ENCODE measurements around the gene TRAP1. TPM values are rescaled to one million over a fixed set of nuclear protein-coding genes. Genes with fewer than 3 reads are reported as not detected.
A peak's percentile ranks its signal among the peaks of the same experiment; 100 is the strongest.

The TRAP1 gene
- total and polyA plus RNA-seq, 2 experiments from 2014 or later, result 143 to 228 TPM

DNA sequence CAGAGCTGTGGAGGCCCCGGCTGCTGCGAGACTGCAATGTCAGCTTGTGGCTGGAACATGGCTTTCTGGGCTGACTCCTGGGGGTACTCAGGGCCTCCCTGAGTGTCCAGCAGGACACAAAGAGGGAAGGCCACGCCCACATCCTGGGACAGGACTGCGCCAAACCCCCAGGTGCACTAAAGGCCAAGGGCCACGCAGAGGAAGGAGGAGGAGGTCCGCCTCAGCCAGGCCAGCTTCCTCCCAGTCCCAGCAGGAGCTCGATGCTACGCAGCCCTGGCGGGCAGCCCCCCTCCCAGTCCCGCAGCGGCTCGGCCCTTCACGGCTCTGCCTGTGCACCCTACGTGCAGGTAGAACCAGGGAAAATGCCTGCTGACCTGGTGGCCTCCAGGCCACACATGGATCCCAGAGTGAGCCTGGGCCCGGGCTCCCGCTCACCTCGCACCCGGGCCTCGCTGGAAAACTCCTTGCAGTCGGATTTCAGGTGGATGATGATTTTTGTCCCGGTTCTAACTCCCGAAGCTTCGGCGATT is 41.7 kb downstream of the TRAP1 start:
- H3K4me3 Mint-ChIP-seq, result no peak overlapping the region
- Histone ChIP-seq H3K4me1 (ENCODE audit: insufficient read depth) (no peaks in the 10 kb centered on the region), H3K27ac (ENCODE audit: low read depth) (no peak overlapping the region), H3K4me2 (no peak overlapping the region), H3K9me2 (ENCODE audit: insufficient read depth) (no peaks in the 10 kb centered on the region), H3K27me3 (ENCODE audit: insufficient read depth) (no peaks in the 10 kb centered on the region), H3F3A (replicated peaks; ENCODE audit: low read depth) (no peaks in the 10 kb centered on the region), H3K79me2 (replicated peaks; ENCODE audit: insufficient read depth) (no peaks in the 10 kb centered on the region), H2AFZ (no peak overlapping the region), H3K36me3 (ENCODE audit: insufficient read depth) (peaks cover 12% of the 10 kb centered on the region; the same call in 1 of the 2 replicates), H4K20me1 (replicated peaks; ENCODE audit: insufficient read depth) (peaks cover 7% of the 10 kb centered on the region; the same call in 1 of the 2 replicates), H3K4me3 (no peak overlapping the region)
- H3K36me3 Mint-ChIP-seq (ENCODE audit: low read depth), result peaks cover 88% of the 10 kb centered on the region
- TF ChIP-seq STAT1 (IDR thresholded peaks at IDR 0.05; ENCODE audit: unreplicated experiment) (no peak), EZH2phosphoT487 (IDR thresholded peaks at IDR 0.05; ENCODE audit: unreplicated experiment) (no peak), ZNF331 (CRISPR knock-in tag; IDR thresholded peaks at IDR 0.05; ENCODE audit: low read depth) (no peak), CREB1 (CRISPR knock-in tag; IDR thresholded peaks at IDR 0.05; ENCODE audit: low read depth) (no peak), POLR2AphosphoS5 (IDR thresholded peaks at IDR 0.05; ENCODE audit: low read depth) (no peak)
- TF ChIP-seq, protein P1, sequence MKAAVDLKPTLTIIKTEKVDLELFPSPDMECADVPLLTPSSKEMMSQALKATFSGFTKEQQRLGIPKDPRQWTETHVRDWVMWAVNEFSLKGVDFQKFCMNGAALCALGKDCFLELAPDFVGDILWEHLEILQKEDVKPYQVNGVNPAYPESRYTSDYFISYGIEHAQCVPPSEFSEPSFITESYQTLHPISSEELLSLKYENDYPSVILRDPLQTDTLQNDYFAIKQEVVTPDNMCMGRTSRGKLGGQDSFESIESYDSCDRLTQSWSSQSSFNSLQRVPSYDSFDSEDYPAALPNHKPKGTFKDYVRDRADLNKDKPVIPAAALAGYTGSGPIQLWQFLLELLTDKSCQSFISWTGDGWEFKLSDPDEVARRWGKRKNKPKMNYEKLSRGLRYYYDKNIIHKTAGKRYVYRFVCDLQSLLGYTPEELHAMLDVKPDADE (IDR thresholded peaks at IDR 0.05), result no peak
- TF ChIP-seq, protein P2, sequence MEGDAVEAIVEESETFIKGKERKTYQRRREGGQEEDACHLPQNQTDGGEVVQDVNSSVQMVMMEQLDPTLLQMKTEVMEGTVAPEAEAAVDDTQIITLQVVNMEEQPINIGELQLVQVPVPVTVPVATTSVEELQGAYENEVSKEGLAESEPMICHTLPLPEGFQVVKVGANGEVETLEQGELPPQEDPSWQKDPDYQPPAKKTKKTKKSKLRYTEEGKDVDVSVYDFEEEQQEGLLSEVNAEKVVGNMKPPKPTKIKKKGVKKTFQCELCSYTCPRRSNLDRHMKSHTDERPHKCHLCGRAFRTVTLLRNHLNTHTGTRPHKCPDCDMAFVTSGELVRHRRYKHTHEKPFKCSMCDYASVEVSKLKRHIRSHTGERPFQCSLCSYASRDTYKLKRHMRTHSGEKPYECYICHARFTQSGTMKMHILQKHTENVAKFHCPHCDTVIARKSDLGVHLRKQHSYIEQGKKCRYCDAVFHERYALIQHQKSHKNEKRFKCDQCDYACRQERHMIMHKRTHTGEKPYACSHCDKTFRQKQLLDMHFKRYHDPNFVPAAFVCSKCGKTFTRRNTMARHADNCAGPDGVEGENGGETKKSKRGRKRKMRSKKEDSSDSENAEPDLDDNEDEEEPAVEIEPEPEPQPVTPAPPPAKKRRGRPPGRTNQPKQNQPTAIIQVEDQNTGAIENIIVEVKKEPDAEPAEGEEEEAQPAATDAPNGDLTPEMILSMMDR (conservative IDR thresholded peaks at IDR 0.05; ENCODE audit: low read depth in 2 of 2), result no peak
- no peak for ATAC-seq
- H3K27ac Mint-ChIP-seq, result no peak overlapping the region
- peaks cover 15% of the 10 kb centered on the region for H3K27me3 Mint-ChIP-seq (ENCODE audit: insufficient read depth, low read depth, poor library complexity)
- no peak for DNase-seq (ENCODE audit: low spot score)
- H3K4me1 Mint-ChIP-seq, result no peaks in the 10 kb centered on the region
- no peaks in the 10 kb centered on the region for H3K9me3 Mint-ChIP-seq

GRCh38 chr16:3674513-3675295 is 42.6 kb downstream of the TRAP1 start:
- Histone ChIP-seq H3K4me2 (no peak overlapping the region), H3K79me2 (replicated peaks; ENCODE audit: insufficient read depth) (no peaks in the 10 kb centered on the region), H3K4me3 (no peak overlapping the region), H3K4me1 (ENCODE audit: insufficient read depth) (no peaks in the 10 kb centered on the region), H3F3A (replicated peaks; ENCODE audit: low read depth) (no peaks in the 10 kb centered on the region), H3K9me2 (ENCODE audit: insufficient read depth) (no peaks in the 10 kb centered on the region), H4K20me1 (replicated peaks; ENCODE audit: insufficient read depth) (peaks cover 5% of the 10 kb centered on the region; the same call in 1 of the 2 replicates), H3K27me3 (ENCODE audit: insufficient read depth) (no peaks in the 10 kb centered on the region), H3K27ac (ENCODE audit: low read depth) (no peak overlapping the region), H3K36me3 (ENCODE audit: insufficient read depth) (peaks cover 10% of the 10 kb centered on the region; the same call in 1 of the 2 replicates), H2AFZ (no peak overlapping the region)
- DNase-seq (ENCODE audit: low spot score), result peak; percentile 54
- peaks cover 15% of the 10 kb centered on the region for H3K27me3 Mint-ChIP-seq (ENCODE audit: insufficient read depth, low read depth, poor library complexity)
- TF ChIP-seq, protein P2 (conservative IDR thresholded peaks at IDR 0.05; ENCODE audit: low read depth in 2 of 2), result peak; percentile 9 to 26; a peak in 1 of 4 replicates
- no peak for TF ChIP-seq ZNF331 (CRISPR knock-in tag; IDR thresholded peaks at IDR 0.05; ENCODE audit: low read depth)
- H3K36me3 Mint-ChIP-seq (ENCODE audit: low read depth), result peaks cover 86% of the 10 kb centered on the region
- H3K9me3 Mint-ChIP-seq, result no peaks in the 10 kb centered on the region
- H3K4me3 Mint-ChIP-seq, result no peak overlapping the region
- H3K27ac Mint-ChIP-seq, result no peak overlapping the region
- no peaks in the 10 kb centered on the region for H3K4me1 Mint-ChIP-seq
- peak; percentile 79 for ATAC-seq
